NCI-H2107 treated with DMSO at 0.1 percent for 48 hours (cell line): Measurements from ENCODE around the gene ZNF880.
"Not testable (repeated sequence)": the region's sequence is repeated elsewhere in the genome, so short reads cannot be mapped to it uniquely, and the experiment has no call there.

Source experiments
- DNase-seq: peaks from one replicate; lab custom pipeline; 2025; ENCODE audit not compliant: unreplicated experiment; lab: John Stamatoyannopoulos, UW

ZNF880 gene

DNA sequence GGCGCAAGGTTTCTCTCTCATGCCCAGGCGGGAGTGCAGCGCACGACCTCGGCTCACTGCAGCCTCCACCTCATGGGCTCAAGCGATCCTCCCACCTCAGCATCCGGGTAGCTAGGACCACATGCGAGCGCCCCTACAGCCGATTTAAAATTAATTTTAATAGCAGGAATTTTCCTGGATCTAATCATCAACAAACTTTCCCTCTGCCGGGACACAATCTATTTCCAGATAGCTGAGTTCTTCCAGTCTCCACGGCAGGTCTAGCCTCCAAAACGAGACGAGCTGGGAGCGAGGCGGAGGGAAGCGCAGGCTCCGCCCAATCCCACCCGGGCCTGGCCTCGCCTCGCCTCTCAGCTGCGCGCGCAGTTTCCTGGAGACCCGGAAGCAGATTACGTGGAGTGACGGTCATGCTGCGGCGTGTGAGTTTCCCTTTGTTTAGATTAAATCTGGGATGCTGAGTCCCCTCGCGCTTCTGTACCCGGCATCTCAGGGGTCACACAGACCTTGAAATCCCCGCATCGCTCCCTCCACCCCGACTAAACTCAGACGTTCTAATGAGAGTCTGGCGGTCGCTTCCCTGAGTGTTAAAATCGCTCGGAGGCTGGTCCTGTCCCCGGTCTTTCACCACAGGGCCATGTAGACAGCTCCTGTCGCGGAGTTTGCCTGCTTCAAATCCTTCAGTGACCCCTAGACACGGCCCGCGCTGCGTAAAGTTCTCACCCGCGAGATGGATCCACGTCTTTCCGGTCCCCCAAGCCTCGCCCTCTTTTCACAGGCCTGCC is at the start of gene ZNF880:
Gene ZNF880 (plus strand): TSS at position 365 of the 782 bp plus-strand sequence. CDS start 43 bp downstream, at position 408.
- DNase-seq, result peak; percentile 3

GRCh38 chr19:52322429-52322828 is 47.3 kb upstream of the ZNF880 start:
- no peak for DNase-seq

DNA sequence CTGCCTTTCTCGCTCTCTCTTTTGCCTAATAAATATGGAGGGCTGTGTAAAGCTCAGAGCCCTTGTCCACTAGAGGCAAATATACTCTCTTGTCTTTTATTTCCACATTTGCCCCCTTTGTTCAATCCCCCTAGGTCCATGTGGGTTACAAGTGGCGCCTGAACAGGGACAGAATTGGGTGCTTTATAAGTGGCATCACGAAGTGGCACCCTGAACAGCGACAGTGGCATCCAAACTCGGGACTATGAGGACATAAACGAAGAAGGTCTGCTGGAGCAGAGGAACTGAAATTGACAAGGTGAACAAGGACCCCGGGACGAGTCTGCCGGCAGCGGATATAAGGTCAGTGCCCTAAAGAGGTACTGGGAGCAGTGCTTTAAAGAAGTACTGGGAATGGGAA is 38.0 kb upstream of the ZNF880 start:
- no peak for DNase-seq

DNA sequence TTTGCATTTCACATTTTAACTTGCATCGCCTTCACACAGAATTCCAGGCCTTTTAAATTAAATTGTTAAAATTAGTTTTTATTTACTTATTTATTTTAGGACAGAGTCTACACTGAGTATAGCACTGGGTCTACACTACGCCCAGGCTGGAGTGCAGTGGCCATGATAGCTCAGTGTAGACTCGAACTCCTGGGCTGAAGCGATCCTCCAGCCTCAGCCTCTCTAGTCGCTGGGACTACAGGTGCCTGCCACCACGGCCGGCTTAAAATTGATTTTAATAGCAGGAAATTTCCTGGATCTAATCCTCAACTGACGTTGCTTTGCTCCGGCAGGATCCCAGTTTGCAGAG is 34.0 kb upstream of the ZNF880 start:
- no peak for DNase-seq

DNA sequence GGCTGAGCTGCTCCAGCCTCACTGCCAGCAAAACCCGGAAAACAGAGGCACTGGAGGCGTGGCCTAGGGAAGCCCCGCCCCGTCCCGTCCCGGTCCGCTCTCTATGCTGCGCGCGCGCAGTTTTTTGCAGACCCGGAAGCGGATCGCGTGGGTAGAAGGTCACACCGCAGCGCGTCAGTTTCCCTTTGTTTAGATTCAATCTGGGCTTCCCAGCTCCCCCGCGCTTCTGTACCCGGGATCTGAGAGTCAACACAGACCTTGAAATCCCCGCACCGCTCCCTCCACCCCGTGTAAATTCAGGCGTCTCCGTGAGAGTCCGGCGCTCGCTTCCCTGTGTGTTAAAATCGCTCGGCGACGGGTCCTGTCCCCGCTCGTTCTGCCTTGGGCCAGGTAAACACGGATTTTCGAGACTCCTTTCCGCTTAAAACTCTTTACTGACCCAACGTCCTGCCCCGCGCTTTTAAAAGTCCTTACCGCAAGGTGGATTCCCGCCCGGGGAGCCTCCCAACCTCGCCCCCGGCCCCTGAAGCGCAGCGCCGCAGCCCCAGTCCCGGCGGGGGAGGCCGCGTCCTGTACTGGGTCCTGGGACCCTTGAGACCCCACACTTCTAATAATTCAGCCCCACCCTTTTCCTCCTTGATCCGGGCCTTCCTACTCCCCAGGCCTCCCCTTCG is 33.5 kb upstream of the ZNF880 start, which contains the start of gene ZNF610:
Gene ZNF610 (plus strand): TSS at position 127 of the 674 bp plus-strand sequence. CDS start 12,930 bp downstream, outside the sequence.
- peak; percentile 55 for DNase-seq

GRCh38 chr19:52336791-52337381 is 32.8 kb upstream of the ZNF880 start:
- no peak for DNase-seq

DNA sequence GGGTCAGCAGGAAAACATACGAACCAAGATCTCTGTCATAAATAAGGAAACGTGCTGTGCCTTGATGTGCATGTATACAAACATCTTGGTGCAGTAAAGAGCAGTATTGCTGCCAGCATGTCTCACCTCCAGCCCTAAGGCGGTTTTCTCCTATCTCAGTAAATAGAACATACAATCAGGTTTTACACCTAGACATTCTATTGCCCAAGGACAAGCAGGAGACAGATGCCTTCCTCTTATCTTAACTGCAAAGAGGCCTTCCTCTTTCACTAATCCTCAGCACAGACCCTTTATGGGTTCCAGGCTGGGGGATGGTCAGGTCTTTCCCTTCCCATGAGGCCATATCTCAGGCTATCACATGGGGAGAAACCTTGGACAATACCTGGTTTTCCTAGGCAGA is 30.7 kb upstream of the ZNF880 start:
- not testable (repeated sequence) for DNase-seq

DNA sequence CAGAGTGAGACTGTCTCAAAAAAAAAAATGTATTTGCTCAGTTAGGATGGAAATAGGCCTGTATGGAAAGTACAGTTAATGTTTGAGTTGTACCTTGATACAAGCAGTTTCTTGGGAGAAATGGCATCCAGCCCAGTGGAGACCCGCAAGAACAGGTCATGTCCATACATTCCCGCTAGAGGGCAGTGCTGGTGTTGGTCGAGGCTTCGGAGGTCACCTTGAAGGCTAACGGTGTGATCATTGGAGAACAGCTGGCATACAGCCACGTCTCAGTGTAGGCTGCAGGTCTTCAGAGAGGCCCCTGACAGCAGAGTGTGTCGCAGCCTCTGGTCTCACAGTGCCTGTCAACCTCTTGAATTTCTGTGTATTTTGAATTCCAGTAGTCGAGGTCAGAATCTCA is 26.2 kb upstream of the ZNF880 start:
- DNase-seq, result no peak

GRCh38 chr19:52345162-52345561 is 24.6 kb upstream of the ZNF880 start:
- no peak for DNase-seq

DNA sequence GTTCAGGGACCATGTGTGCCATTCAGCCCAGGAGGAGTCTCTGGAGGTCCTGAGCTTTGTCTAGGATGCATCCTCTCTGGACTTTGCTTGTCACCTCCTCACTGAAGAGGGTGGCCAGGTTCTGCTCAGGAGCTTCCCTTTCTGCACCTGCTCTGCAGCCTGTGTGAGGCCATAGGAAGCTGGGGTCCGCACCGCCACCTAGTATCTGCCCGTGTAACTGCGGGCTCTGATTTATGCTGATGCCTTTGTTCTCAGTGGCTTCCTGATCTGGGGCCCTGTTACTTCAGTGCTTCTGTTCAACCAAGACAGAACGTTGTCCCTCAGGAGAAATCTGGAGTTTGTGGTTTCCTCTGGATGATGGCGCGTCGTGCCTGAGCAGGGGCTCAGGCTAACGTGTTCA is 18.2 kb upstream of the ZNF880 start:
- no peak for DNase-seq

DNA sequence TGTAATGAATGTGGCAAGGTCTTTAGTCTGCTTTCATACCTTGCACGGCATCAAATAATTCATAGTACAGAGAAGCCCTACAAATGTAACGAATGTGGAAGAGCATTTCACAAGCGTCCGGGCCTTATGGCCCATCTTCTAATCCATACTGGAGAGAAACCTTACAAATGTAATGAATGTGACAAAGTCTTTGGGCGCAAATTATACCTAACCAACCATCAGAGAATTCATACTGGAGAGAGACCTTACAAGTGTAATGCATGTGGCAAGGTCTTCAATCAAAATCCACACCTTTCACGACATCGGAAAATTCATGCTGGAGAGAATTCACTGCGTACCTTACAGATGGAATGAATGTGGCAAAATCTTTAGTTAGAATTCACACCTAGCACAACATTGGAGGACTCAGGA is 3.3 kb upstream of the ZNF880 start:
- no peak for DNase-seq

DNA sequence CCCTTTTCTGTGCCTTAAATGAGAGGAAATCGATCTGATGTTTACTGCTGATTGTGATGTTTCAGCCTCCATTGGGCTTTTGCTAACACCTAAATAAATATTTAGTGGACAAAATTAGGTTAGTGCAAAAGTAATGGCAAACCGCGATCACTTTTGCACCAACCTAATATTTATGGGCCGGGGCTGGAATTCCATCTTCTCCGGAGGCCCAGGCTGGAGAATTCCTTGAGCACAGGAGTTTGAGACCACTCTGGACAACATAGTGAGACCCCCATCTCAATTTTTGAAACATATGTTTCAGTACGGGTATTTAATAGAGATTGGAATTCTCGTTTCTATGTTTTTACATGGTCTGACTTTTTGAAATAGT is 603 bp downstream of the ZNF880 start:
- DNase-seq, result no peak

GRCh38 chr19:52391135-52391534 is 21.4 kb downstream of the ZNF880 start:
- DNase-seq, result no peak

GRCh38 chr19:52397310-52398080 is 27.8 kb downstream of the ZNF880 start, which contains the start of gene ZNF528:
TSS of gene ZNF528 (plus strand) at chr19:52397849. CDS start at chr19:52402014, 4,165 bp downstream.
- peak; percentile 42 for DNase-seq

DNA sequence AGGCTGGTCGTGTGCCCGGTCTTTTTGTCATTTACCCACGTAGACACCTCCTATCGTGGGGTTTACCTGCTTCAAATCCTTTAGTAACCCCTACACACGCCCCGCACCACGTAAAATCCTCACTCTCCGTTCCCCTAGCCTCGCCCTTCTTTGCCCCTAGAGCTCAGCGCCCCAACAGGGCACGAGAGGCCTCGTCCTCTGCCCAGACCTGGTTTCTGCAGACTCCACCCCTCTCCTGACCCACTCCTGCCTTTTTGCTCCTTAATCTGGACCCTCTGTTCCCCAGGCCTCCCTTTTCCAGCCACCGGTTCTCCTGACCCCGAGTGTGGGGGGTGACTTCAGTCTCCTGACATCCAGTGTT is 28.3 kb downstream of the ZNF880 start:
- no peak for DNase-seq

DNA sequence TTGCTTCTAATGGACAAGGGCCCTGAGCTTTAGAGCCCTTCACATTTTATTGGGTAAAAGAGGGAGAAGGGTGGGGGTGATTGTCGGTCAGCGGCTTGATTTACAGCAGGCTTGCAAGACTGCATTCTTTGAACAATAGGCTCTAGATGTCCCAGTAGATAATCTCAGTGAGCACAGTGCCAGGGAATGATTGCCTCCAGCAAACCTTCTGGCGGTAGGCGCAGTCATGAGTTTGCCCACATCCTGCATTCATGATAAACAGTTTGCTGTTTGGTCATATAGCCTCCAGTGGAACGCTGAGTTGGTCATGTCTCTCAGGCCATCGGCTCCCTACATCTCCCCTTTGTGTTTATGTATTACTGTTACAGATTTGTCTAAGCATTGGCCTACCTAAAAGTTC is 40.6 kb downstream of the ZNF880 start:
- DNase-seq, result no peak

DNA sequence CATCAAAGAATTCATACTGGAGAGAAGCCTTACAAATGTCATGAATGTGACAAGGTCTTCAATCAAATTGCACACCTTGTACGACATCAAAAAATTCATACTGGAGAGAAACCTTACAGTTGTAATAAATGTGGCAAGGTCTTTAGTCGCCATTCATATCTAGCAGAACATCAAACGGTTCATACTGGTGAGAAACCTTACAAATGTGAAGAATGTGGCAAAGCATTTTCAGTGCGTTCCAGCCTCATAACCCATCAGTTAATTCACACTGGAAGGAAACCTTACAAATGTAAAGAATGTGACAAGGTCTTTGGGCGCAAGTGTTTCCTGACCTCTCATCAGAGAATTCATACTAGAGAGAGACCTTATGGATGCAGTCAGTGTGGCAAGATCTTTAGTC is 46.0 kb downstream of the ZNF880 start:
- no peak for DNase-seq

- DNase-seq, result no peak
Measured at GRCh38 chr19:52428937-52429336, 59.2 kb downstream of the ZNF880 start, which contains the start of gene ZNF534. TSS of gene ZNF534 (plus strand) at chr19:52429148. CDS start at chr19:52431475, 2,327 bp downstream.
